HEK293 (cell line): ENCODE data around the gene SERPINA3.

ENCODE experiments used
- CTCF ChIA-PET: fragments of 350-600 bp; formaldehyde crosslinking; extraction: SDS; loops from one replicate; lab custom pipeline; 2021; ENCODE audit warnings: antibody characterized with exemption; lab: Yijun Ruan, JAX
- POLR2A ChIA-PET: fragments of 300-600 bp; formaldehyde crosslinking; extraction: SDS; loops from one replicate; lab custom pipeline; 2020; ENCODE audit warnings: antibody characterized with exemption, inconsistent platforms; lab: Yijun Ruan, JAX
- H3K27ac ChIP-seq: fragments of 200-500 bp; sonication (Bioruptor generic); 2 replicates; pipeline ENCODE4 v1.5.1; 2014; ENCODE audit warnings: low read depth, low read length, control low read depth, inconsistent platforms; ENCODE audit errors: extremely low read depth
- H3K36me3 ChIP-seq, 2 experiments: fragments of 200-500 bp in 1 of 2; sonication (Bioruptor generic) in 1 of 2; 1 replicate in 1 of 2; 2 replicates in 1 of 2; pipeline ENCODE4 v1.5.1; 2014 to 2017; ENCODE audit warnings: inconsistent platforms in 2 of 2, low read length in 2 of 2; ENCODE audit not compliant: control insufficient read depth in 2 of 2, insufficient read depth in 1 of 2
- H3K4me1 ChIP-seq: fragments of 200-500 bp; sonication (Bioruptor generic); 2 replicates; pipeline ENCODE4 v1.5.1; 2014; ENCODE audit warnings: mild to moderate bottlenecking, low read length, inconsistent platforms; ENCODE audit not compliant: control insufficient read depth, insufficient read depth
- H3K4me3 ChIP-seq: 2 replicates; pipeline ENCODE4 v1.5.1; 2011; ENCODE audit warnings: low read depth, mild to moderate bottlenecking, control low read depth, low read length, moderate library complexity
- H3K9me3 ChIP-seq: fragments of 200-500 bp; sonication (Bioruptor generic); 2 replicates; pipeline ENCODE4 v1.5.1; 2014; ENCODE audit warnings: low read depth, low read length, inconsistent platforms; ENCODE audit not compliant: control insufficient read depth, insufficient read depth
- IKZF3 ChIP-seq: fragments of 450-650 bp; IDR thresholded peaks from 2 replicates; pipeline ENCODE4 v1.5.0; 2018; ENCODE audit warnings: missing biosample characterization, mild to moderate bottlenecking, missing genetic modification characterization, moderate library complexity
- KLF16 ChIP-seq: fragments of 450-650 bp; formaldehyde crosslinking; IDR thresholded peaks from 2 replicates; pipeline ENCODE4 v1.5.1; 2017; ENCODE audit warnings: missing biosample characterization, missing genetic modification characterization
- SCRT1 ChIP-seq: fragments of 450-650 bp; formaldehyde crosslinking; IDR thresholded peaks from 2 replicates; pipeline ENCODE4 v1.5.1; 2016; ENCODE audit warnings: missing biosample characterization, missing genetic modification characterization, borderline replicate concordance
- SETDB1 ChIP-seq: IDR thresholded peaks from one replicate; pipeline ENCODE4 v1.6.1; 2017; ENCODE audit warnings: mild to moderate bottlenecking, low read length, moderate library complexity, mixed read lengths; ENCODE audit not compliant: insufficient read length
- TCF7L2 ChIP-seq: IDR thresholded peaks from 2 replicates; pipeline ENCODE4 v1.6.1; 2011; ENCODE audit warnings: low read depth, mild to moderate bottlenecking, inconsistent platforms, low read length, moderate library complexity, borderline replicate concordance
- TRIM28 ChIP-seq: IDR thresholded peaks from 2 replicates; pipeline ENCODE4 v1.6.1; 2011; ENCODE audit warnings: low read length, control low read depth, borderline replicate concordance
- WT1 ChIP-seq: fragments of 450-650 bp; formaldehyde crosslinking; IDR thresholded peaks from 2 replicates; pipeline ENCODE4 v1.5.1; 2016; ENCODE audit warnings: missing biosample characterization, missing genetic modification characterization
- YY1 ChIP-seq: fragments of 450-650 bp; formaldehyde crosslinking; IDR thresholded peaks from 2 replicates; pipeline ENCODE4 v1.5.1; 2018; ENCODE audit warnings: missing biosample characterization, missing genetic modification characterization
- ZBTB1 ChIP-seq: fragments of 450-650 bp; formaldehyde crosslinking; IDR thresholded peaks from 2 replicates; pipeline ENCODE4 v1.5.1; 2016; ENCODE audit warnings: missing biosample characterization, missing genetic modification characterization
- ZFHX2 ChIP-seq: fragments of 450-650 bp; formaldehyde crosslinking; conservative IDR thresholded peaks from 2 replicates; pipeline ENCODE4 v1.5.1; 2016; ENCODE audit warnings: missing biosample characterization, missing genetic modification characterization
- ZFP37 ChIP-seq: fragments of 450-650 bp; formaldehyde crosslinking; IDR thresholded peaks from 2 replicates; pipeline ENCODE4 v1.5.1; 2016; ENCODE audit warnings: missing biosample characterization, missing genetic modification characterization
- ZNF23 ChIP-seq: fragments of 450-650 bp; formaldehyde crosslinking; IDR thresholded peaks from 2 replicates; pipeline ENCODE4 v1.5.1; 2016; ENCODE audit warnings: missing biosample characterization, missing genetic modification characterization, borderline replicate concordance
- ZNF239 ChIP-seq: fragments of 450-650 bp; formaldehyde crosslinking; IDR thresholded peaks from 2 replicates; pipeline ENCODE4 v1.5.1; 2016; ENCODE audit warnings: missing biosample characterization, missing genetic modification characterization
- ZNF248 ChIP-seq: fragments of 450-650 bp; formaldehyde crosslinking; IDR thresholded peaks from 2 replicates; pipeline ENCODE4 v1.5.1; 2017; ENCODE audit warnings: missing biosample characterization, missing genetic modification characterization
- ZNF274 ChIP-seq, 2 experiments: fragments of 200-500 bp in 1 of 2; fragments of 450-650 bp in 1 of 2; sonication (Bioruptor generic) in 1 of 2; formaldehyde crosslinking in 1 of 2; IDR thresholded peaks; 2 replicates each; pipeline versions ENCODE4 v1.5.1 to v1.6.1; 2014 to 2016; ENCODE audit warnings: borderline replicate concordance in 1 of 2, inconsistent platforms in 1 of 2, low read length in 1 of 2, missing biosample characterization in 1 of 2, missing genetic modification characterization in 1 of 2
- ZNF529 ChIP-seq: fragments of 450-650 bp; formaldehyde crosslinking; IDR thresholded peaks from 2 replicates; pipeline ENCODE4 v1.5.1; 2017; ENCODE audit warnings: missing genetic modification characterization, missing biosample characterization; ENCODE audit not compliant: insufficient replicate concordance
- ZNF776 ChIP-seq: fragments of 450-650 bp; formaldehyde crosslinking; IDR thresholded peaks from 2 replicates; pipeline ENCODE4 v1.5.0; 2017; ENCODE audit warnings: missing biosample characterization, missing genetic modification characterization, borderline replicate concordance
- ZNF785 ChIP-seq: fragments of 450-650 bp; formaldehyde crosslinking; IDR thresholded peaks from 2 replicates; pipeline ENCODE4 v1.5.1; 2016; ENCODE audit warnings: missing biosample characterization, missing genetic modification characterization
- TF ChIP-seq, protein P1 (sequence below): fragments of 450-650 bp; formaldehyde crosslinking; IDR thresholded peaks from 2 replicates; pipeline ENCODE4 v1.5.1; 2017; ENCODE audit warnings: missing biosample characterization, missing genetic modification characterization
- TF ChIP-seq, protein P2 (sequence below): fragments of 450-650 bp; formaldehyde crosslinking; IDR thresholded peaks from 2 replicates; pipeline ENCODE4 v1.5.1; 2016; ENCODE audit warnings: missing biosample characterization, missing genetic modification characterization, low read depth
- TF ChIP-seq, protein P3 (sequence below): fragments of 450-650 bp; formaldehyde crosslinking; IDR thresholded peaks from 2 replicates; pipeline ENCODE4 v1.5.1; 2017; ENCODE audit warnings: missing biosample characterization, missing genetic modification characterization
- TF ChIP-seq, protein P4 (sequence below): fragments of 450-650 bp; formaldehyde crosslinking; IDR thresholded peaks from 2 replicates; pipeline ENCODE4 v1.5.1; 2016; ENCODE audit warnings: missing biosample characterization, missing genetic modification characterization
- TF ChIP-seq, protein P5 (sequence below): fragments of 450-650 bp; formaldehyde crosslinking; conservative IDR thresholded peaks from 2 replicates; pipeline ENCODE4 v1.5.1; 2016; ENCODE audit warnings: low read depth, missing biosample characterization, missing genetic modification characterization

SERPINA3 gene

DNA sequence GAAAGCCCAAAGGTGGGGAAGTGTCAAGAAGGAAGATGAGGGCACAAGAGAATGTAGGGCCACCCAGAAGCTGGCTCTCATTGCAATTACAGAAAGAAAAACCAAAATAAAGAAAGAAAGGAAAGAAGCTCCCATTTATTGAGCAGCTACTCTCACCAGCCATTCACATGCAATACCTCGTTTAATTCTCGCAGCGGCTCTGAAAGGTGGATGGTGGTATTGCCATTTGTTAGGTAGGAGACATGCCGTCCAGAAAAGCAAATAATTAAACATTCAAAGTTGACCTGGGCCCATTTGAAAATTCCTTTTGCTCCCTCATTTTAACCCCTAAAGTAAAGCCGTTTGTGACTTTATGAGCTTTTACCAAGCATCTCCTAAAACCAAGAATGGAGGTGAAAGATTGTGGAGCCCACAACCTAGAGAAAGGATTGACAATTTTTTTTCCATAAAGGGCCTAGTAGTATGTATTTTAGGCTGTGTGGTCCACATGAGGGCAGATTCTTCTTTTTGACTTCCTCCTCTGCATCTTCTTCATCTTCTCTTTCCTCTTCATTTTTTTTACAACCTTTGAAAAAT is 5.3 kb downstream of the SERPINA3 start:
- Histone ChIP-seq H3K4me3 (no peak overlapping the region), H3K4me1 (no peaks in the 10 kb centered on the region), H3K36me3 (no peaks in the 10 kb centered on the region), H3K9me3 (no peaks in the 10 kb centered on the region), H3K27ac (no peak overlapping the region)
- ChIA-PET CTCF (interaction anchor here (0.5 to 0.6 kb wide), 2 partner anchors 21 to 24 kb away, joined by 3 read pairs; no protein-coding TSS in a partner anchor), POLR2A (no interaction called here)
- no peak for TF ChIP-seq ZFHX2
- TF ChIP-seq TCF7L2, result no peak
- no peak for TF ChIP-seq WT1 (tag by site-specific recombination)
- TF ChIP-seq, protein P1, sequence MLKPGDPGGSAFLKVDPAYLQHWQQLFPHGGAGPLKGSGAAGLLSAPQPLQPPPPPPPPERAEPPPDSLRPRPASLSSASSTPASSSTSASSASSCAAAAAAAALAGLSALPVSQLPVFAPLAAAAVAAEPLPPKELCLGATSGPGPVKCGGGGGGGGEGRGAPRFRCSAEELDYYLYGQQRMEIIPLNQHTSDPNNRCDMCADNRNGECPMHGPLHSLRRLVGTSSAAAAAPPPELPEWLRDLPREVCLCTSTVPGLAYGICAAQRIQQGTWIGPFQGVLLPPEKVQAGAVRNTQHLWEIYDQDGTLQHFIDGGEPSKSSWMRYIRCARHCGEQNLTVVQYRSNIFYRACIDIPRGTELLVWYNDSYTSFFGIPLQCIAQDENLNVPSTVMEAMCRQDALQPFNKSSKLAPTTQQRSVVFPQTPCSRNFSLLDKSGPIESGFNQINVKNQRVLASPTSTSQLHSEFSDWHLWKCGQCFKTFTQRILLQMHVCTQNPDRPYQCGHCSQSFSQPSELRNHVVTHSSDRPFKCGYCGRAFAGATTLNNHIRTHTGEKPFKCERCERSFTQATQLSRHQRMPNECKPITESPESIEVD (tag by site-specific recombination), result no peak
- TF ChIP-seq ZFP37, result no peak
- no peak for TF ChIP-seq ZNF529 (tag by site-specific recombination)
- no peak for TF ChIP-seq IKZF3 (tag by site-specific recombination)
- no peak for TF ChIP-seq SCRT1 (tag by site-specific recombination)
- TF ChIP-seq ZNF785, result no peak
- no peak for TF ChIP-seq ZNF248 (tag by site-specific recombination)
- TF ChIP-seq, protein P2, sequence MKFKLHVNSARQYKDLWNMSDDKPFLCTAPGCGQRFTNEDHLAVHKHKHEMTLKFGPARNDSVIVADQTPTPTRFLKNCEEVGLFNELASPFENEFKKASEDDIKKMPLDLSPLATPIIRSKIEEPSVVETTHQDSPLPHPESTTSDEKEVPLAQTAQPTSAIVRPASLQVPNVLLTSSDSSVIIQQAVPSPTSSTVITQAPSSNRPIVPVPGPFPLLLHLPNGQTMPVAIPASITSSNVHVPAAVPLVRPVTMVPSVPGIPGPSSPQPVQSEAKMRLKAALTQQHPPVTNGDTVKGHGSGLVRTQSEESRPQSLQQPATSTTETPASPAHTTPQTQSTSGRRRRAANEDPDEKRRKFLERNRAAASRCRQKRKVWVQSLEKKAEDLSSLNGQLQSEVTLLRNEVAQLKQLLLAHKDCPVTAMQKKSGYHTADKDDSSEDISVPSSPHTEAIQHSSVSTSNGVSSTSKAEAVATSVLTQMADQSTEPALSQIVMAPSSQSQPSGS, result no peak
- TF ChIP-seq ZNF239 (tag by site-specific recombination), result no peak
- TF ChIP-seq YY1 (tag by site-specific recombination), result no peak
- TF ChIP-seq ZNF23 (tag by site-specific recombination), result no peak
- TF ChIP-seq KLF16 (tag by site-specific recombination), result no peak
- TF ChIP-seq, protein P3, sequence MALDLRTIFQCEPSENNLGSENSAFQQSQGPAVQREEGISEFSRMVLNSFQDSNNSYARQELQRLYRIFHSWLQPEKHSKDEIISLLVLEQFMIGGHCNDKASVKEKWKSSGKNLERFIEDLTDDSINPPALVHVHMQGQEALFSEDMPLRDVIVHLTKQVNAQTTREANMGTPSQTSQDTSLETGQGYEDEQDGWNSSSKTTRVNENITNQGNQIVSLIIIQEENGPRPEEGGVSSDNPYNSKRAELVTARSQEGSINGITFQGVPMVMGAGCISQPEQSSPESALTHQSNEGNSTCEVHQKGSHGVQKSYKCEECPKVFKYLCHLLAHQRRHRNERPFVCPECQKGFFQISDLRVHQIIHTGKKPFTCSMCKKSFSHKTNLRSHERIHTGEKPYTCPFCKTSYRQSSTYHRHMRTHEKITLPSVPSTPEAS (tag by site-specific recombination), result no peak
- TF ChIP-seq, protein P4, sequence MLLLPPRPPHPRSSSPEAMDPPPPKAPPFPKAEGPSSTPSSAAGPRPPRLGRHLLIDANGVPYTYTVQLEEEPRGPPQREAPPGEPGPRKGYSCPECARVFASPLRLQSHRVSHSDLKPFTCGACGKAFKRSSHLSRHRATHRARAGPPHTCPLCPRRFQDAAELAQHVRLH, result no peak

DNA sequence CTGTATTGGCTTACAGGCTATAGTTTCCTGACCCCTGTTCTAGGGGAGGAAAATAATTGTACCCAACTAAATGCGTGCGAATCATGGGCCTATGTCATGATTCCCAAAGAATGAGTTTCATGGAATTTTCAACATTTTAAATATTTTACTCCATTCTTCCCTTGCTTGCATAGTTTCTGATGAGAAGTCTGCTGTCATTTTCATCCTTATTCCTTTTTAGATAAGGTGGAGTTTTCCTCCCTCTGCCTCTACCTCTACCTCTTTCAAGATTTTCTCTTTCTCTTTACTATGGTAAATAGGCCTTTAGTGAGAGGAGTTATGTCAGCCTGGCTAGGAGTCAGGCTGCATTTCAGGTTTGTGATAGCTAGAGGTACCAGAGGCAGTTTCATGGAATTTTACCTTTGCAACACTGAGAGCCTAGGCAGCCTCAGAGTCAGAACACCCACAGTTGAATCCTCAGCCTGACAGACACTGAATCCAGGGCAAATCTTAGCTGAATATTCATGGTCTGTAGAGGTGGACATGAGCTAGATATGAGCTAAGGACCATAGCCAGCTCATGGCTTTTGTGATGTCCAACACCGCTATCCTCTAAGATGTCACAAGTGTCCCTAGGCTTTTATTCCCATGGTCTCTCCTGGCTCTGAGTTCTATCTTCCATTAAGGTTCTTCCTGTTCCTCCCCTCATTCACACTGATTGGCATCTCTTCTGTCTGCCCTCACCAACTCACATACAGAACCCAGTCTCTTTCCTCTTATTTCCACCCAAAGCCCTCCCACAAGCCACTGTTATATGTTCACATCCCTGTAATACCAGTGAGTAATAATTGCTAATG is 6.0 kb downstream of the SERPINA3 start:
- CTCF ChIA-PET, result interaction anchor here (0.5 to 0.6 kb wide), 2 partner anchors 20 to 25 kb away, joined by 3 read pairs; no protein-coding TSS in a partner anchor
- H3K4me1 ChIP-seq, result no peaks in the 10 kb centered on the region
- TF ChIP-seq ZNF274 (IDR thresholded peaks at IDR 0.05; ENCODE audit: low read length), result no peak
- TF ChIP-seq ZNF274 (tag by site-specific recombination; IDR thresholded peaks at IDR 0.05; ENCODE audit: borderline replicate concordance), result no peak
- TF ChIP-seq ZNF776 (tag by site-specific recombination), result no peak
- TF ChIP-seq ZBTB1 (tag by site-specific recombination), result no peak
- peak; percentile 88 for TF ChIP-seq SETDB1
- TF ChIP-seq, protein P5, sequence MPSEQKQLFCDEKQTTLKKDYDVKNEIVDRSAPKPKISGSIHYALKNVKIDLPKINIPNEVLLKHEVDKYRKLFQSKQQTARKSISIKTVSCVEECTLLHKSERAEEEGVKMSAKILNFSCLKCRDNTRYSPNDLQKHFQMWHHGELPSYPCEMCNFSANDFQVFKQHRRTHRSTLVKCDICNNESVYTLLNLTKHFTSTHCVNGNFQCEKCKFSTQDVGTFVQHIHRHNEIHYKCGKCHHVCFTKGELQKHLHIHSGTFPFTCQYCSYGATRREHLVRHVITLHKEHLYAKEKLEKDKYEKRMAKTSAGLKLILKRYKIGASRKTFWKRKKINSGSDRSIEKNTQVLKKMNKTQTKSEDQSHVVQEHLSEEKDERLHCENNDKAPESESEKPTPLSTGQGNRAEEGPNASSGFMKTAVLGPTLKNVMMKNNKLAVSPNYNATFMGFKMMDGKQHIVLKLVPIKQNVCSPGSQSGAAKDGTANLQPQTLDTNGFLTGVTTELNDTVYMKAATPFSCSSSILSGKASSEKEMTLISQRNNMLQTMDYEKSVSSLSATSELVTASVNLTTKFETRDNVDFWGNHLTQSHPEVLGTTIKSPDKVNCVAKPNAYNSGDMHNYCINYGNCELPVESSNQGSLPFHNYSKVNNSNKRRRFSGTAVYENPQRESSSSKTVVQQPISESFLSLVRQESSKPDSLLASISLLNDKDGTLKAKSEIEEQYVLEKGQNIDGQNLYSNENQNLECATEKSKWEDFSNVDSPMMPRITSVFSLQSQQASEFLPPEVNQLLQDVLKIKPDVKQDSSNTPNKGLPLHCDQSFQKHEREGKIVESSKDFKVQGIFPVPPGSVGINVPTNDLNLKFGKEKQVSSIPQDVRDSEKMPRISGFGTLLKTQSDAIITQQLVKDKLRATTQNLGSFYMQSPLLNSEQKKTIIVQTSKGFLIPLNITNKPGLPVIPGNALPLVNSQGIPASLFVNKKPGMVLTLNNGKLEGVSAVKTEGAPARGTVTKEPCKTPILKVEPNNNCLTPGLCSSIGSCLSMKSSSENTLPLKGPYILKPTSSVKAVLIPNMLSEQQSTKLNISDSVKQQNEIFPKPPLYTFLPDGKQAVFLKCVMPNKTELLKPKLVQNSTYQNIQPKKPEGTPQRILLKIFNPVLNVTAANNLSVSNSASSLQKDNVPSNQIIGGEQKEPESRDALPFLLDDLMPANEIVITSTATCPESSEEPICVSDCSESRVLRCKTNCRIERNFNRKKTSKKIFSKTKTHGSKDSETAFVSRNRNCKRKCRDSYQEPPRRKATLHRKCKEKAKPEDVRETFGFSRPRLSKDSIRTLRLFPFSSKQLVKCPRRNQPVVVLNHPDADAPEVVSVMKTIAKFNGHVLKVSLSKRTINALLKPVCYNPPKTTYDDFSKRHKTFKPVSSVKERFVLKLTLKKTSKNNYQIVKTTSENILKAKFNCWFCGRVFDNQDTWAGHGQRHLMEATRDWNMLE (tag by site-specific recombination), result 0 out of 2 replicates have a peak, but pooled peaks have one; percentile 23
- TF ChIP-seq TRIM28, result peak; percentile 96
- peak; percentile 14 for TF ChIP-seq ZNF529 (tag by site-specific recombination)
- TF ChIP-seq, all 188 proteins: peak for 4
- POLR2A ChIA-PET, result no interaction called here
- Histone ChIP-seq H3K27ac (no peak overlapping the region), H3K4me3 (no peak overlapping the region), H3K9me3 (no peaks in the 10 kb centered on the region), H3K36me3 (no peaks in the 10 kb centered on the region)
